Adipocyte (in vitro differentiated cells): Measurements from ENCODE around the gene AP1B1.
"Not testable (repeated sequence)": the region's sequence is repeated elsewhere in the genome, so short reads cannot be mapped to it uniquely, and the experiment has no call there.

Experiments used
- DNase-seq: peaks from one replicate; pipeline ENCODE4 v3.0.0-alpha.2; 2015; ENCODE audit warnings: low read depth
- H3K27me3 ChIP-seq: replicated peaks from 2 replicates; pipeline ENCODE4 v1.7.0; 2013; ENCODE audit warnings: mild to moderate bottlenecking, low read length, moderate library complexity; ENCODE audit not compliant: control insufficient read depth, insufficient read depth
- H3K36me3 ChIP-seq: 2 replicates; pipeline ENCODE4 v1.7.0; 2013; ENCODE audit warnings: low read length, mild to moderate bottlenecking, moderate library complexity; ENCODE audit not compliant: control insufficient read depth, insufficient read depth, severe bottlenecking
- H3K4me1 ChIP-seq: 2 replicates; pipeline ENCODE4 v1.7.0; 2013; ENCODE audit warnings: mild to moderate bottlenecking, low read length, moderate library complexity; ENCODE audit not compliant: control insufficient read depth, insufficient read depth
- H3K4me3 ChIP-seq: 2 replicates; pipeline ENCODE4 v1.7.0; 2013; ENCODE audit warnings: mild to moderate bottlenecking, low read length, moderate library complexity
- H3K9ac ChIP-seq: 2 replicates; pipeline ENCODE4 v1.7.0; 2013; ENCODE audit warnings: mild to moderate bottlenecking, low read length, moderate library complexity
- H3K9me3 ChIP-seq: 2 replicates; pipeline ENCODE4 v1.7.0; 2013; ENCODE audit warnings: mild to moderate bottlenecking, low read length, moderate library complexity; ENCODE audit not compliant: control insufficient read depth

Gene AP1B1

DNA sequence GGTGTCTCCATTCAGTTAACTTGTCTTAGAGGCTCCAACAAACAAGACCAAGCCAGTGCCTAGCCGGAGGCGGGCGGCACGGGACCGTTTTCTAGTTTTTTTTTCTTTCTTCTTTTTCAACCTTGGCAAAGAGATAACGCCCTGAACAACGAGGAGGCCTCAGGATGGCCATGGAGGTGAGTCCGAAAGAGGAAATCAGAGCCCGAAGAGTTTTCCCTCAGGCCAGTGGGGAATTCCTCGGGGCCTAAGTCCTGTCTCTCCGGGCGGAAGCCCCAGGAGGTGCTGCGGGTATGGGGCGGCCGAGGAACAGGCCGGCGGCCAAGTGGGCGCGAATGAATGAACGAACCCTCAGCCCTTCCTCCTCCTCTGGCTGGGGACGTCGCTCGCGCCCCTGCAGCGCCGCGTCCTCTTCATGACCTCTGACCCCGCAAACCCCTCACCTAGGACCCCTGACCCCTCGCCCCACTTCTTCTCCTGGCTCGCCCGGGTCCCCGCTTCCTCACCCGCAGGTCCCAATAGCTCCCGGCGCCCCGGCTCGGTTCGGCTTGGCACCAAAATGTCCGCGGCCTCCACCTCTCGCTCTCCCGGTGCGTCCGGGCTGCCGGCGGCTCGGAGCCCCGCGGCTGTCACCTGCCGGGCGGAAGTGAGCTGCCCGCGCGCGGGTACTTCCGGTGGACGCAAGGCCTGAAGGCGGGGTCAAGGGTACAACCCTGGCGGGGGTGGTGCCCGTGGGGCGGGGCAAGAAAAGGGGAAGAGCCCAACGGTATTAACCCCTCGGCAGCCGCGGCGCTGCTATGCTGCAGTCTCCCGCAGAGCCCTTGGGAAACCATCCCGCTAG, at the start of gene AP1B1:
TSS of gene AP1B1 (minus strand) at position 650 of the 838 bp plus-strand sequence. CDS start 21,327 bp downstream, outside the sequence.
- peak; percentile 95 for DNase-seq
- H3K9ac ChIP-seq, result peak within 1 kb of the TSS; percentile 84
- H3K4me3 ChIP-seq, result peak within 1 kb of the TSS; percentile 91
- no peaks in the 10 kb centered on the region for H3K9me3 ChIP-seq
- no peaks in the 10 kb centered on the region for H3K27me3 ChIP-seq
- peaks cover 5% of the 10 kb centered on the region for H3K36me3 ChIP-seq
- H3K4me1 ChIP-seq, result peaks cover 19% of the 10 kb centered on the region

DNA sequence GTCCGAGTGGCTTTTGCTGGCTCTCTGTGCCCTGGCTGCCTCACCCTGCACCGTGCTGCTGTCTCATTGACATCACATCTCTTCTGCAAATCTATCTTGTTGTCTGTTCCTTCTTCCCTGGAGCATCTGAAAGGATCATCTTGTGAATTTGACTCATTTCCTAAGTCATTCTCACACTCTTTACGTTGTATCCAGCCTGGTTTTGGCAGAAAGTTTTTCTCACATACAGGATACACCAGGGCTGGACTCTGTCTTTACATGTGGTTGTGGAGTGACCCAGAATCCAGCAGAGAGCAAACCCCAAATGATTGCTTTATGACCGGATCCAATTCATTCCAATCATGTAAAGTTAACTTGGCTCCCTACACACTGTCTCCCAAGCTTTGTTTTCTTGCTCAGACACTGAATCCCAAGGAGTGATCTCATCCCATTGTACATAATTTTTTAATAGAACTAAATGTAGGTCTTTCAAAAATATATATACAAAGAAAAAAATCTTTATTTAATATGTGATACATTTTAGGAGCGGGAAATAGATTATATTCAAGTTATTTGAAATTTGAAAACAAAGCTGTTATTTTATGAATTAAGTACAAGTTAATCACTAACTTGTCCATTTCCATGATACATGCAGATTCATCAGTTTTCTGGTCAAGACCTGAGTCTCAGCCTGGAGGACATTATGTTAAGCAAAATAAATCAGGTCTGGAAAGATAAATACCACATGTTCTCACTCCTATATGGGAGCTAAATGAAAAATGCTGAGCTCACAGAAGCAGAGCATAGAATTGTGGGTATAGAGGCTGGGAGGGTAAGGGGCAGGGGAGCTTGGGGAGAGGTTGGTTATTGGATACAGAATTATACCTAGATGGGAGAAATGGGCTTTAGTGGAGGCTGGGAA, 47.1 kb upstream of the AP1B1 start:
- no peaks in the 10 kb centered on the region for H3K4me1 ChIP-seq
- no peak for DNase-seq
- H3K9me3 ChIP-seq, result no peaks in the 10 kb centered on the region
- H3K36me3 ChIP-seq, result no peaks in the 10 kb centered on the region
- H3K4me3 ChIP-seq, result no peak overlapping the region
- H3K9ac ChIP-seq, result no peak overlapping the region
- peaks cover 22% of the 10 kb centered on the region for H3K27me3 ChIP-seq

DNA sequence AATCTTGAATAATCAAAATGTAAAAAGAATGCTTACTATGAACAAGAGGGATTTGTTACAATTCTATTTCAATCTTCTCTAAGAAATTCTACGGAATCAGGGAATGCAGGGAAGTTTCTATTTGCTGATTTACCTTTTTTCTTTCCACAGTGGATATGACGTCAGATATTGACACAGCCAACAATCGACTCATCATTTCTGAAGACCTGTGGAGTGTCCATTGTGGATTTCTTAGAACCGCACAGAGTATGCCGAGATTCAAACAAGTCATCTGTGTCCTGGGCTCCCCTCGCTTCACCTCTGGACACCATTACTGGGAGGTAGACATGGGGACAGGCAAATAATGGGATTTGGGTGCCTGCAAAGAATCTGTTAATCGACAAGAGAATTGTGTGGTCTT, 45.9 kb upstream of the AP1B1 start:
- no peaks in the 10 kb centered on the region for H3K4me1 ChIP-seq
- no peak overlapping the region for H3K4me3 ChIP-seq
- no peaks in the 10 kb centered on the region for H3K9me3 ChIP-seq
- H3K27me3 ChIP-seq, result peaks cover 23% of the 10 kb centered on the region
- no peak overlapping the region for H3K9ac ChIP-seq
- H3K36me3 ChIP-seq, result no peaks in the 10 kb centered on the region
- DNase-seq, result no peak

DNA sequence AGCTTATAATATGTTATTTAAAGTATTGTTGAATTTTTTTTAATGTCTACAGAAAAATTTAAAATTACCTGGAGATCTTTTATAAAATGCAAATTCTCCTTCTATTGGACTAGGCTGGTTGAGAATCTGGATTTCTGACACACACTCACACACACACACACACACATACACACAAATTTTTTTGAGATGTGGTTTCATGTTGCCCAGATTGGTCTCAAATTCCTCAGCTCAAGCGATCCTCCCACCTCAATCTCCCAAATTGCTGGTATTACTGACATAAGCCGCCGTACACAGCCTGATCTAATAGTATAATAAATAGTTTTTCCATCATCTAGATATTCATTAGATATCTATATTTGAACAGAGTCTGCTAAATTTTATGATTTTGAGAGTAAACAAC, 45.5 kb upstream of the AP1B1 start:
- Histone ChIP-seq H3K4me1 (no peaks in the 10 kb centered on the region), H3K36me3 (no peaks in the 10 kb centered on the region), H3K27me3 (peaks cover 23% of the 10 kb centered on the region), H3K4me3 (no peak overlapping the region), H3K9ac (no peak overlapping the region), H3K9me3 (no peaks in the 10 kb centered on the region)
- no peak for DNase-seq

DNA sequence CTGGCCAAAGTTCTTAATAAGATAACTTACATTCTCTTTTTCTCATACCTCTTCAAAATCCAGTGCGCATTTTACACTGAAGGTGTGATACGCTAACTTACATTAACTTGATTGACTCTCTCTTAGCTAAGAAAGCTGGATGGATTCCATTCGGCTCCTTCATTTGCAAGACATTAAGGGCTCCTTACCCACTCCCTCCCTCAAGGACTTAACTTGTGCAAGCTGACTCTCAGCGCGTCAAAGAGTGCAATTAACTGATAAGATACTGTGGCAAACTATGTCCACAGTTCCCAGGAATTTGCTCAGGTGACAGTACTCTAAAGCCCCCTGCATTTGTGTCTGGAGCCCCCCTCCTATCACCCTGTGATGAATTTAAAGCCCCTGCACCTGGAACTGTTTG, 43.6 kb upstream of the AP1B1 start:
- no peaks in the 10 kb centered on the region for H3K9me3 ChIP-seq
- H3K4me1 ChIP-seq, result no peaks in the 10 kb centered on the region
- peaks cover 23% of the 10 kb centered on the region for H3K27me3 ChIP-seq
- H3K36me3 ChIP-seq, result no peaks in the 10 kb centered on the region
- DNase-seq, result no peak
- no peak overlapping the region for H3K9ac ChIP-seq
- no peak overlapping the region for H3K4me3 ChIP-seq

DNA sequence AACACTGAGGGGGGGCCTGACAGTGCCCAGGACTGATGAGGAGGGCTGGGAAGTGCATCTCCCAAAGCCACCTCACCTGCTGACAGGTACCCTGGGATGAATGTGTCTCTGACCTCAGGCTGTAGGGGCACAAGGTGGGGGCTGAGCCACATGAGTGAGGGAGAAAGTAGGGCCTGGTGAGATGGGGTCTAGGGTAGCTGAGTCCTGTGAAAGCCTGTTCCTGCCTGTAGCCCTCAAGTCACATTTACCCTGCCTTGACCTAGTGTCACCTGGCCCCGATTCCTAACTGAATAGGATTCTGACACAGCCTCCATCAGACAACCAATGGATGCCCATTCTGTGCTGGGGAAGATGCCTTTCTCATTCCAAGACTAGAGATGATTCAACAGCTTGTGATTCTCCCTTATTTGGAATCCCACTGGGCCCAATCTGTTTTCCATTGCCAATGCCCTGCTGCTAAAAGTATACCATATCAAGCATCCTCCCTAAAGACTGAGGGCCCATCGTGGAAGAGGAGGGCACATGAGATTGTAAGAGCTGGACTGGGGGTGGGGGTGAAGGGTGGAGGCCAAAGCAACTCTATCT, 38.9 kb upstream of the AP1B1 start:
- Histone ChIP-seq H3K9me3 (no peaks in the 10 kb centered on the region), H3K4me1 (no peaks in the 10 kb centered on the region), H3K9ac (no peak overlapping the region), H3K36me3 (no peaks in the 10 kb centered on the region), H3K27me3 (peaks cover 26% of the 10 kb centered on the region), H3K4me3 (no peak overlapping the region)
- peak; percentile 1 for DNase-seq

DNA sequence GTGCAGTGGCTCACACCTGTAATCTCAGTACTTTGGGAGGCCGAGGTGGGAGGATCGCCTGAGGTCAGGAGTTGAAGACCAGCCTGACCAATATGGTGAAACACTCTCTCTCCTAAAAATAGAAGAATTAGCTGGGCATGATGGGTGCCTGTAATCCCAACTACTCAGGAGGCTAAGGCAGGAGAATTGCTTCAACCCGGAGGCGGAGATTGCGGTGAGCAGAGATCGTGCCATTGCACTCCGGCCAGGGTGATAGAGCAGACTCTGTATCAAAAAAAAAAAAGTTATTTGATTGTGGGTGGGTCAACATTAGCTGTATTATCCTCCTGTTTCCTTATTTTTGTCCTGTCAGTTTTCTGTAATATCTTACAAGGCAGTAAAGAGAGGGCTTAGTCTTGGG, 38.1 kb upstream of the AP1B1 start:
- no peak overlapping the region for H3K9ac ChIP-seq
- H3K27me3 ChIP-seq, result peaks cover 21% of the 10 kb centered on the region
- H3K4me1 ChIP-seq, result no peaks in the 10 kb centered on the region
- H3K4me3 ChIP-seq, result no peak overlapping the region
- H3K36me3 ChIP-seq, result no peaks in the 10 kb centered on the region
- no peaks in the 10 kb centered on the region for H3K9me3 ChIP-seq
- no peak for DNase-seq

DNA sequence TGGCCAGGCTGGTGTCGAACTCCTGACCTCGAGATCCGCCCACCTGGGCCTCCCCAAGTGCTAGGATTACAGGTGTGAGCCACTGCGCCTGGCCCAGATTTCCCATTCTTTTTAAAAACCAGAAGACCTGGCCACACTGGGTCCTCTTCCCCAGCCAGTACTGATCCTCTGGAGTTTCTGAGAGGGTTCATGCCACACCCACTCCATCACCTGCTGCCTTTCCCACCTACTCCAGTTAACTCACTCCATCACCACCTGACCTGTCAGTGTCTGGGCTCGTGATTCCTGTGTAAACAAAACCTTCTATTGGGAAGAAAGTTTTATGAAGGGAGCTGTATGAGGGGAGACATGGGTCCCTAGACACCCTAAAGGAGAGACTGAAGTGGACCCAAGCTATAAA, 30.3 kb upstream of the AP1B1 start:
- DNase-seq, H3K9ac ChIP-seq, H3K9me3 ChIP-seq, H3K4me3 ChIP-seq, H3K27me3 ChIP-seq, H3K36me3 ChIP-seq, H3K4me1 ChIP-seq: not testable (repeated sequence)

DNA sequence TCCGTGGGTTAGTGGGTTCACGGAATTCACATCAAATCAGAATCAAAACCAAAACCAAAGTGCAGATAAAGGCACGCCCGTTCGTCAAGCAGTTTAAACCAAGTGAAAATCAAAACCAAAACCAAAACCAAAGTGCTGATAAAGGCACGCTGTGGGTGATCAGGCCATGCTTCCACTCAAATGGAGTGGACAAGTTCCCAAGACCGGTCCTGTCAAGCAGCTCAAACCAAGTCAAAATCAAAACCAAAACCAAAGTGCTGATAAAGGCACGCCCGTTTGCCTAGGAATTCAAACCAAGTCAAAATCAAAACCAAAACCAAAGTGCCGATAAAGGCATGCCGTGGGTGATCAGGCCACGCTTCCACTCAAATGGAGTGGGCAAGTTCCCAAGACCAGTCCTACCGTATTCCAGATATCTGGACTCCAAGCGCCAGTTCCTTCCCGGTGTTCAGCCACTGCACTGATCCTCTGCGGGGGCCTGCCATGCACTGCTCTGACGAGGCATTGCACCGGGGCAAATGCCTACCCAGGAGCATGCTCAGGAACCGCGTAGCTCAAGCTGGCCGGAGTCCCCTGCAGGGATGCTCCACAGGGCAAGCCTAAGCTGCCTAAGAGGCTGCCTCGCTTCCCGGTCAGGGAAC, 26.7 kb upstream of the AP1B1 start:
- DNase-seq, result peak; percentile 15
- Histone ChIP-seq H3K4me3 (peak overlapping the region; percentile 79), H3K9ac (peak overlapping the region; percentile 67)
- H3K9me3 ChIP-seq, H3K27me3 ChIP-seq, H3K36me3 ChIP-seq, H3K4me1 ChIP-seq: not testable (repeated sequence)

DNA sequence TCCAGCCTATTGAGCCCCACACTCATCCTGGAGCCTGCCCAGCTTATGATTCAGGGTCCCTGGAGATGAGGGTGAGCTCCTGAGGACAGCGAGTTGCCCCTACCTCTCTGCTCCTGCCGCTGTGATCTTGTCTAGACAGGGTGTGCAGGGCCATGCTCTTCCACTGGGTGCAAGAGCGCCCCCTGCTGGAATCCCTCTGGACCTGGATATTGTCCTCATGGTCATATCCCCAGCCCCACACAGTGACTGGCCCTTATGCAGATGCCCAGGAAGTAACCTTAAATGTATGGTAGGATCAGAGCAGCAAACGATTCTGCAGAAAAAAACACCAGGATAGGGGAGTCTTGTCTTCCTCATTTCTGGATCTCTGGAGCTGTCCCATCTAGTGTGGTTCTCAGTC, 24.4 kb upstream of the AP1B1 start:
- not testable (repeated sequence) for H3K27me3 ChIP-seq, H3K36me3 ChIP-seq, H3K9me3 ChIP-seq, H3K4me3 ChIP-seq, H3K9ac ChIP-seq, DNase-seq, H3K4me1 ChIP-seq
